ENCODE results near the gene COL5A3.

COL5A3 gene

DNA sequence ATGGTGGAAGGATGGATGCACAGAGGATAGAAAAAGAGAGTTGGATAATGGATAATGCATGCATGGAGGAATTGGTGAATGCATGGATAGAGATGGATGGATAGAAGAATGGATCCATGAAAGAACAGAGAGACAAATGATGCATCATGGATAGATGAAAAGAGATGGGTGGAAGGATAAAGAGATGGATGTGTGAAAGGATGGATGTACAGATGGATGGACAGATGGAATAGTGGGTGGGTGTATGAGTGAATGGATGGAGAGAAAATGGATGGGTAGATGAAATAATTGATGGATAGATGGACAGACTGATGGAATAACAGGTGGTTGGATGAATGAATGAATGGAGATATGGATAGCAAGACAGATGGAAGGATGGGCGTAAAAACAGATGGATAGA is 99.7 kb downstream of the COL5A3 start:
- Histone ChIP-seq H3K27ac (ENCODE audit: low read length) (no peak overlapping the region), H3K4me1 (ENCODE audit: control insufficient read depth, low read depth, low read length) (peaks cover 9% of the 10 kb centered on the region), H3K9ac (ENCODE audit: low read length) (no peak overlapping the region), H3K27me3 (ENCODE audit: control insufficient read depth, insufficient read depth, low read length) (peaks cover 14% of the 10 kb centered on the region), H3K9me3 (ENCODE audit: control insufficient read depth, low read depth, low read length) (no peaks in the 10 kb centered on the region), H3K4me3 (ENCODE audit: low read length) (no peak overlapping the region), H3K36me3 (ENCODE audit: control insufficient read depth, low read depth, low read length) (no peaks in the 10 kb centered on the region)
